Colonic mucosa (tissue), 4 donors: ENCODE measurements around the gene LPCAT2. TPM values are rescaled to one million over a fixed set of nuclear protein-coding genes. Genes with fewer than 3 reads are reported as not detected.

ENCODE experiments used
- DNase-seq: peaks from one replicate; pipeline ENCODE4 v3.0.0-alpha.2; 2020
- H3K27ac ChIP-seq: fragments of 200-600 bp; one replicate; pipeline ENCODE4 v1.8.0; 2021
- H3K27me3 ChIP-seq: fragments of 200-600 bp; one replicate; pipeline ENCODE4 v1.8.0; 2021
- H3K36me3 ChIP-seq: fragments of 200-600 bp; one replicate; pipeline ENCODE4 v1.8.0; 2021
- H3K4me1 ChIP-seq: fragments of 200-600 bp; one replicate; pipeline ENCODE4 v1.8.0; 2021; ENCODE audit warnings: mild to moderate bottlenecking
- H3K4me3 ChIP-seq: fragments of 200-600 bp; one replicate; pipeline ENCODE4 v1.8.0; 2021
- H3K9ac ChIP-seq, 2 donors: one replicate each; pipeline ENCODE4 v1.7.0; 2013; ENCODE audit warnings: control low read depth in 2 of 2, low read depth in 2 of 2, low read length in 2 of 2
- H3K9me3 ChIP-seq: fragments of 200-600 bp; one replicate; pipeline ENCODE4 v1.8.0; 2021
- CTCF ChIP-seq: fragments of 200-600 bp; IDR thresholded peaks from one replicate; pipeline ENCODE4 v1.8.0; 2022; ENCODE audit warnings: antibody characterized with exemption, mild to moderate bottlenecking
- intact Hi-C: fragments of 100-400 bp; cut with DNase I; formaldehyde crosslinking; loops from one replicate; pipeline ENCODE4 v1.14.1; 2022
- total RNA-seq, 2 donors: library from RNA; stranded (reverse); fragmentation: NEBNext Ultra II Directional in 1 of 2; extraction: Animal tissue kit (Norgen Biotek cat#: 25700) in 1 of 2; gene quantifications; one replicate each; pipeline ENCODE4 v1.2.1, GENCODE V29; 2021
- donor health status: healthy.
- donor health status: DM: no; HTN: no; CAD: no.
- donor health status: DM: no; HTN: no; CAD: no.

Gene LPCAT2
- total RNA-seq, 2 donors from 2014 or later, result 22.6 to 30.5 TPM

- no peaks in the 10 kb centered on the region for H3K9me3 ChIP-seq
- H3K27me3 ChIP-seq, result no peaks in the 10 kb centered on the region
- no peak for DNase-seq
- no peak overlapping the region for H3K4me3 ChIP-seq
- no peaks in the 10 kb centered on the region for H3K36me3 ChIP-seq
- intact Hi-C loops, result loop anchor here (5.0 kb wide), 2 partner anchors 73 to 162 kb away; no protein-coding TSS in a partner anchor
- H3K27ac ChIP-seq, result no peak overlapping the region
- TF ChIP-seq CTCF, result no peak
- no peak overlapping the region for H3K9ac ChIP-seq
- H3K4me1 ChIP-seq, result no peaks in the 10 kb centered on the region
These were observed 31.3 kb downstream of the LPCAT2 start for GRCh38 chr16:55540221-55540620.

GRCh38 chr16:55542459-55543082 is 33.7 kb downstream of the LPCAT2 start:
- no peak overlapping the region for H3K4me3 ChIP-seq
- intact Hi-C loops, result loop anchor here (5.0 kb wide), 2 partner anchors 75 to 160 kb away; no protein-coding TSS in a partner anchor
- no peak for DNase-seq
- no peaks in the 10 kb centered on the region for H3K9me3 ChIP-seq
- no peaks in the 10 kb centered on the region for H3K27me3 ChIP-seq
- H3K27ac ChIP-seq, result no peak overlapping the region
- no peak for TF ChIP-seq CTCF
- no peaks in the 10 kb centered on the region for H3K36me3 ChIP-seq
- H3K9ac ChIP-seq, result no peak overlapping the region
- no peaks in the 10 kb centered on the region for H3K4me1 ChIP-seq

- no peak for TF ChIP-seq CTCF
- H3K4me3 ChIP-seq, result no peak overlapping the region
- no peak for DNase-seq
- no peaks in the 10 kb centered on the region for H3K4me1 ChIP-seq
- no peak overlapping the region for H3K9ac ChIP-seq
- H3K27me3 ChIP-seq, result no peaks in the 10 kb centered on the region
- no peaks in the 10 kb centered on the region for H3K36me3 ChIP-seq
- no peaks in the 10 kb centered on the region for H3K9me3 ChIP-seq
- no peak overlapping the region for H3K27ac ChIP-seq
- intact Hi-C loops, result loop anchor here (5.0 kb wide), 2 partner anchors 76 to 159 kb away; no protein-coding TSS in a partner anchor
These were observed 34.6 kb downstream of the LPCAT2 start for GRCh38 chr16:55543472-55543871.

- H3K36me3 ChIP-seq, result no peaks in the 10 kb centered on the region
- intact Hi-C loops, result no loop called here
- H3K4me1 ChIP-seq, result no peaks in the 10 kb centered on the region
- no peak overlapping the region for H3K4me3 ChIP-seq
- H3K27me3 ChIP-seq, result no peaks in the 10 kb centered on the region
- TF ChIP-seq CTCF, result no peak
- no peak overlapping the region for H3K27ac ChIP-seq
- DNase-seq, result no peak
- no peak overlapping the region for H3K9ac ChIP-seq
- no peaks in the 10 kb centered on the region for H3K9me3 ChIP-seq
These were observed 43.7 kb downstream of the LPCAT2 start for GRCh38 chr16:55552621-55553020.

GRCh38 chr16:55555436-55555835 is 46.6 kb downstream of the LPCAT2 start:
- H3K9ac ChIP-seq, result no peak overlapping the region

More at GRCh38 chr16:55555436-55555835, 46.6 kb downstream of the LPCAT2 start:
- Histone ChIP-seq H3K27me3 (no peaks in the 10 kb centered on the region), H3K36me3 (no peaks in the 10 kb centered on the region), H3K27ac (no peak overlapping the region), H3K4me3 (no peak overlapping the region), H3K9me3 (no peaks in the 10 kb centered on the region), H3K4me1 (no peaks in the 10 kb centered on the region)
- no peak for DNase-seq
- no peak for TF ChIP-seq CTCF
- intact Hi-C loops, result no loop called here
